ENCODE results near the gene ACTL6B. TPM values are rescaled to one million over a fixed set of nuclear protein-coding genes. Genes with fewer than 3 reads are reported as not detected.

Gene ACTL6B
- total RNA-seq, 2 donors from 2014 or later = not detected

- WGBS, 2 experiments (ENCODE audit: insufficient coverage in 1 of 2, insufficient read length in 1 of 2) = 3 to 4% methylated on average over 42 to 68 of the region's 68 CpGs
- Mint-ChIP-seq H3K4me3 (peak overlapping the region; percentile 62), H3K27ac (no peak overlapping the region), H3K9me3 (no peaks in the 10 kb centered on the region), H3K4me1 (peaks cover 19% of the 10 kb centered on the region), H3K36me3 (ENCODE audit: low read depth) (no peaks in the 10 kb centered on the region), H3K27me3 (ENCODE audit: insufficient read depth) (peaks cover 28% of the 10 kb centered on the region)
- H3K9me3 ChIP-seq (ENCODE audit: control insufficient read depth, low read length) = no peaks in the 10 kb centered on the region
- peak overlapping the region; percentile 78 for H3K4me3 ChIP-seq (ENCODE audit: low read length)
- H3K4me1 ChIP-seq (ENCODE audit: control insufficient read depth, insufficient read depth, low read length) = peaks cover 5% of the 10 kb centered on the region
- no peak overlapping the region for H3K27ac ChIP-seq (ENCODE audit: low read depth, low read length)
- no peak overlapping the region for H3K9ac ChIP-seq (ENCODE audit: extremely low read depth, low read length, poor library complexity, severe bottlenecking)
- H3K27me3 ChIP-seq (ENCODE audit: control insufficient read depth, insufficient read depth, low read length, poor library complexity, severe bottlenecking) = peaks cover 18% of the 10 kb centered on the region
- no peak for TF ChIP-seq CTCF (conservative IDR thresholded peaks at IDR 0.05)
- peak; percentile 85 for DNase-seq
- H3K36me3 ChIP-seq (ENCODE audit: control insufficient read depth, insufficient read depth, low read length) = no peaks in the 10 kb centered on the region
Observed at GRCh38 chr7:100604976-100605911, 51.0 kb downstream of the ACTL6B start.

- Mint-ChIP-seq H3K36me3 (ENCODE audit: low read depth) (no peaks in the 10 kb centered on the region), H3K27me3 (ENCODE audit: insufficient read depth) (peaks cover 31% of the 10 kb centered on the region), H3K9me3 (no peaks in the 10 kb centered on the region), H3K4me1 (peaks cover 19% of the 10 kb centered on the region), H3K27ac (peak overlapping the region; percentile 84), H3K4me3 (peak overlapping the region; percentile 62)
- H3K36me3 ChIP-seq (ENCODE audit: control insufficient read depth, insufficient read depth, low read length) = no peaks in the 10 kb centered on the region
- 1 to 2% methylated on average over 12 to 61 of the region's 70 CpGs for WGBS, 2 experiments (ENCODE audit: insufficient coverage in 1 of 2, insufficient read length in 1 of 2)
- peaks cover 18% of the 10 kb centered on the region for H3K27me3 ChIP-seq (ENCODE audit: control insufficient read depth, insufficient read depth, low read length, poor library complexity, severe bottlenecking)
- H3K9me3 ChIP-seq (ENCODE audit: control insufficient read depth, low read length) = no peaks in the 10 kb centered on the region
- peak; percentile 93 for DNase-seq
- no peak overlapping the region for H3K9ac ChIP-seq (ENCODE audit: extremely low read depth, low read length, poor library complexity, severe bottlenecking)
- H3K27ac ChIP-seq (ENCODE audit: low read depth, low read length) = no peak overlapping the region
- TF ChIP-seq CTCF (conservative IDR thresholded peaks at IDR 0.05) = peak; percentile 66
- peaks cover 5% of the 10 kb centered on the region for H3K4me1 ChIP-seq (ENCODE audit: control insufficient read depth, insufficient read depth, low read length)
- H3K4me3 ChIP-seq (ENCODE audit: low read length) = peak overlapping the region; percentile 78
Observed at GRCh38 chr7:100604028-100604975, 51.9 kb downstream of the ACTL6B start.

GRCh38 chr7:100603726-100604027, 52.6 kb downstream of the ACTL6B start:
- no peaks in the 10 kb centered on the region for H3K9me3 ChIP-seq (ENCODE audit: control insufficient read depth, low read length)
- Mint-ChIP-seq H3K27me3 (ENCODE audit: insufficient read depth) (peaks cover 31% of the 10 kb centered on the region), H3K9me3 (no peaks in the 10 kb centered on the region), H3K4me3 (peak overlapping the region; percentile 62), H3K36me3 (ENCODE audit: low read depth) (no peaks in the 10 kb centered on the region), H3K27ac (peak overlapping the region; percentile 84), H3K4me1 (peaks cover 19% of the 10 kb centered on the region)
- peaks cover 18% of the 10 kb centered on the region for H3K27me3 ChIP-seq (ENCODE audit: control insufficient read depth, insufficient read depth, low read length, poor library complexity, severe bottlenecking)
- H3K27ac ChIP-seq (ENCODE audit: low read depth, low read length) = no peak overlapping the region
- no peak for TF ChIP-seq CTCF (conservative IDR thresholded peaks at IDR 0.05)
- DNase-seq = no peak
- H3K4me1 ChIP-seq (ENCODE audit: control insufficient read depth, insufficient read depth, low read length) = peaks cover 5% of the 10 kb centered on the region
- H3K36me3 ChIP-seq (ENCODE audit: control insufficient read depth, insufficient read depth, low read length) = no peaks in the 10 kb centered on the region
- peak overlapping the region; percentile 70 for H3K4me3 ChIP-seq (ENCODE audit: low read length)
- 21% methylated on average over 4 to 10 of the region's 10 CpGs for WGBS, 2 experiments (ENCODE audit: insufficient coverage in 1 of 2, insufficient read length in 1 of 2)
- no peak overlapping the region for H3K9ac ChIP-seq (ENCODE audit: extremely low read depth, low read length, poor library complexity, severe bottlenecking)
